Central memory CD8-positive, alpha-beta T cell (primary cell): Measurements from ENCODE around the gene PHF19.

ENCODE experiments used
- ATAC-seq: fragments of 150-1000 bp; cut with Tn5 transposase; replicated peaks from 2 replicates; pipeline ENCODE4 v1.10.0; 2022; ENCODE audit warnings: mild to moderate bottlenecking, moderate FRiP score, moderate number of reproducible peaks; ENCODE audit not compliant: poor library complexity, severe bottlenecking; ENCODE audit errors: extremely low read depth
- DNase-seq, 2 donors: peaks; one replicate each; pipeline ENCODE4 v3.0.0; 2021; ENCODE audit warnings: low spot score in 2 of 2
- H3K27ac Mint-ChIP-seq: one replicate; pipeline ENCODE4 v1.8.0; 2022; ENCODE audit warnings: low read depth, mild to moderate bottlenecking, moderate library complexity, mixed read lengths
- H3K27me3 Mint-ChIP-seq: one replicate; pipeline ENCODE4 v1.8.0; 2022; ENCODE audit warnings: mixed read lengths
- H3K36me3 Mint-ChIP-seq: one replicate; pipeline ENCODE4 v1.8.0; 2022; ENCODE audit warnings: mild to moderate bottlenecking, moderate library complexity, mixed read lengths; ENCODE audit not compliant: insufficient read depth
- H3K4me1 Mint-ChIP-seq: one replicate; pipeline ENCODE4 v1.8.0; 2022; ENCODE audit warnings: mixed read lengths
- H3K4me3 Mint-ChIP-seq: one replicate; pipeline ENCODE4 v1.8.0; 2022; ENCODE audit warnings: mild to moderate bottlenecking, moderate library complexity, mixed read lengths
- H3K9me3 Mint-ChIP-seq: one replicate; pipeline ENCODE4 v1.8.0; 2022; ENCODE audit warnings: mixed read lengths

PHF19 gene

DNA sequence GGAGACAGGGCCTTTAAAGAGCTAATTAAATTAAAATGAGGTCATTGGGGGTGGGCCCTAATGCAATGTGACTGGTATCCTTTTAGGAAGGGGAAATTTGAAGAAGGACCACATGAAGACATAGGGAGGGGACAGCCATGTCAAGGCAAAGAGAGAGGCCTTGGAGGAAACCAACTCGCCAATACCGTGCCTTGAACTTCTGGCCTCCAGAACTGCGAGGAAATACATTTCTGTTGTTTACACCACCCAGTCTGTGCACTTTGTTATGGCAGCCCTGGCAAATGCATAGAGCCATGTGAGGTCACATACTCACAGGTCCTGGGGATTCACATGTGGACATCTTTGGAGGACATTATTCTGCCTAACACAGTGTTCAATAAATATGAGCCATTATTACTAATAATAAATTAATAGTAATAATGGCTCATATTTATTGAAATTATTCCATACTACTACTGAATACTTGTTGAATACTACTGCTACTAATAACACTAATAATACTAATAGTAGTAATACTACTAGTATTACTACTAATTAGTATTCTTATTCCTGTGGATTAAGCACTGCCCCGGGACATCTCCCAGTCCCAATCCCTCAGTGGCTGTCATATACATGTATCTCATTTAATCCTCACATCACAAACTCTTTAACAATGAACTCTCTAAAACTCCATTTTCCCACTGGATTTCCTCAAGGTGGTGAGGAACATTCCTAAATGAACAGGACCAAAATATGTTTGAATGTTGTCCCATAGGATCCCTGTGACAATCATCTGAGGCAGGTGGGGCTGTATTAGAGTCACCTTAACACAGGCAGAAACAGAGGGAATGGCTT, 41.2 kb upstream of the PHF19 start:
- H3K4me1 Mint-ChIP-seq = peaks cover 76% of the 10 kb centered on the region
- ATAC-seq (no peak), DNase-seq (no peak)
- no peaks in the 10 kb centered on the region for H3K27me3 Mint-ChIP-seq
- peak overlapping the region; percentile 97 for H3K27ac Mint-ChIP-seq
- H3K4me3 Mint-ChIP-seq = peak overlapping the region; percentile 93
- H3K36me3 Mint-ChIP-seq = peaks cover 46% of the 10 kb centered on the region
- H3K9me3 Mint-ChIP-seq = no peaks in the 10 kb centered on the region

DNA sequence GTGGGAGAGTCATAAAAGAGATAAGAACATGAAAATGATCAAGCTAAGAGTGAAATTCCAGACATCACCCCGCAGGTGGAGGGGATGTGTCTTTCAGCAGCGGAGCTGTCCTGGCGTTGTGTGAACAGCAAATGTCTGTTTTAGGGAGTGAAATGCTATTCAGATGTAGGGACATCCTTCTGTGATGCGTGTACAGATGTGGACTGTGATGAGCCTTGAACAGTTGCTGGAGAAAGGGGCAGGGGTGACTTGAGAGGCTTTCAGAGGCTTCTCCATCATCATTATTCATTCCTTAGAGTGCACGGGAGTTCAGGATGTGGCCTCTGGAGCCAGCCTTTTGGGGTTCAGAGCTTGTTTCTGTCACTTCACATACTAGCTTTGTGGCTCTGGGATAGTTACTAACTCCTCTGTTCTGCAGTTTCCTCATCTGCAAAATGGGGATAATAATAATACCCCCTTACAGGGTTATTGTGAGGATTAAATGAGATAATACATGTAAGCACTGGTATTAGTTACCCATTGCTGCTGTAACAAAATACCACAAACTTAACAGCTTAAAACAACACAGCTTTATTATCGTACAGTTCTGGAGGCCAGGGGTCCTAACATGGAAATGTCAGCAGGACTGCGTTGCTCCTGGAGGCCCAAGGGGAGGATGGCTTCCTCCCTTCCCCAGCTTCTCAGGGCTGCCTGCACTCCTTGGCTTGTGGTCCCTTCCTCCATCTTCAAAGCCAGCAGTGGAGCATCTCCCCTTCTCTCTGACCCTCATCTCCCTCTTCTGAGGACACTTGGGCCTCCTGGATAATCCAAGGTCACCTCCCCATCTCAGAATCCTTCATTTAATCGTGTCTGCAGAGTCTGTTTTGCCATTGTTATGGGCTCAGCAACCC, 40.2 kb upstream of the PHF19 start:
- H3K9me3 Mint-ChIP-seq = no peaks in the 10 kb centered on the region
- DNase-seq (no peak), ATAC-seq (no peak)
- no peaks in the 10 kb centered on the region for H3K27me3 Mint-ChIP-seq
- H3K27ac Mint-ChIP-seq = peak overlapping the region; percentile 86
- H3K36me3 Mint-ChIP-seq = peaks cover 51% of the 10 kb centered on the region
- H3K4me3 Mint-ChIP-seq = peak overlapping the region; percentile 28
- peaks cover 77% of the 10 kb centered on the region for H3K4me1 Mint-ChIP-seq

DNA sequence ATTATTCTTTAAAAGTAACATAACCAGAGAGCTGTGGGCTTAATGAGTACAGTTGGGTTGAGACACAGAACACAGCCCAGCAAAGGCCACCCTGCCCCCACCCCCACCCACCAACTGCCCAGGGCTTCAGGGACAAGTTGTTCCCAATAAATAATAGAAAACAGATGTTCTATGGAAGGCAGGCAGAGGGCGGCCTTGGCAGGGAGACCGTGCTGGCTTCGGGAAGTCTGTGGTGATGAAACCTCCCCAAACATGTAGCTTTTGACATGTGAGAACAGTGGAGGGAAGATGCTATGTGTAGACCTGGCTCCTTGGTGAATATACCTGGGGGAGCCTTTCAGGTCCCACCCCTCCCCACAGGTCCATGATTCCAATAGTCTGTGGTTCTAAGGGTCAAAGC, 39.6 kb upstream of the PHF19 start:
- Mint-ChIP-seq H3K4me1 (peaks cover 74% of the 10 kb centered on the region), H3K4me3 (no peak overlapping the region)

DNA sequence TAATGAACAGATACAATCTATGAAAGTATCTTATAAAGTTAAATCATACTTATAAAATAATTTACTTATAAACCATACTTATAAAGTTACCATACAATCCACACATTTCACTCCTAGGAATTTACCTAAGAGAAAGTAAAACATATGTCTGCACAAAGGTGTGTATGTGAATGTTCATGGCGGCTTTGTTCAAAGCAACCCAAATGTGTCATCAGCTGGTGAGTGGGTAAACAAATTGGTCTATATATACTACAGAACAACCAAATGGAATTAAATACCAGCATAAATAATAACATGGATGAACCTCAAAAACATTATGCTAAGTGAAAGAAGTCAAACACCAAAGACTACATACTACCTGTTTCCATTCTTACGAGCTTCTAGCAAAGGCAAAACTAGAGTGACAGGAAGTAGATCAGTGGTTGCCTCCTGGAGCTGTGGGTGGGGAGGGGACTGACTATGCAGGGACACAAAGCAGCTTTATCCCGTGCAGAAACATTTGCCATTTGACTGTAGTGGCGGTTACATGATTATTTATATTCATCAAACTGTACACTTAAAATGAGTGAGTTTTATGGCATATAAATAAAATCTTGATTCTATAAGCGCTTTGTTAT, 39.0 kb upstream of the PHF19 start:
- Mint-ChIP-seq H3K27ac (peak overlapping the region; percentile 86), H3K9me3 (no peaks in the 10 kb centered on the region), H3K4me3 (peak overlapping the region; percentile 60), H3K27me3 (no peaks in the 10 kb centered on the region), H3K4me1 (peaks cover 73% of the 10 kb centered on the region), H3K36me3 (peaks cover 54% of the 10 kb centered on the region)
- ATAC-seq = peak; percentile 59
- DNase-seq = no peak

More for the DNA sequence above, 39.6 kb upstream of the PHF19 start:
- ATAC-seq = no peak
- DNase-seq = no peak
- Mint-ChIP-seq H3K9me3 (no peaks in the 10 kb centered on the region), H3K36me3 (peaks cover 53% of the 10 kb centered on the region), H3K27ac (peak overlapping the region; percentile 86), H3K27me3 (no peaks in the 10 kb centered on the region)

DNA sequence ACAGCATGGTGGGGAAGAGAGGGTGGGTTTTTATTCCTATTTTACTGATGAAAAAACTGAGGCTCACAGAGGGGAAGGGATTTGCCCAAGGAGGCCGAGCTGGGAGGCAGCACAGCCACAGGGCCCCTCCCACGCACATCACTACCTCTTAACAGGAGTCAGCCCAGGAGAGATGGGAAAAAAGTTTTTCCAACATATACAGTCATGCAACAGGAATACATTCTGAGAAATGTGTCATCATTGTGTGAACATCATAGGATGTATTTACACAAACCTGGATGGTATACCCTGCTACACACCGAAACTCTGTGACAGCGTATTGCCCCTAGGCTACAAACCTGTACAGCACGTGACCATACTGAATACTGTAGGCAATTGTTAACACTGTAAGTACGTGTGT, 38.0 kb upstream of the PHF19 start:
- ATAC-seq = no peak
- no peak overlapping the region for H3K27ac Mint-ChIP-seq

DNA sequence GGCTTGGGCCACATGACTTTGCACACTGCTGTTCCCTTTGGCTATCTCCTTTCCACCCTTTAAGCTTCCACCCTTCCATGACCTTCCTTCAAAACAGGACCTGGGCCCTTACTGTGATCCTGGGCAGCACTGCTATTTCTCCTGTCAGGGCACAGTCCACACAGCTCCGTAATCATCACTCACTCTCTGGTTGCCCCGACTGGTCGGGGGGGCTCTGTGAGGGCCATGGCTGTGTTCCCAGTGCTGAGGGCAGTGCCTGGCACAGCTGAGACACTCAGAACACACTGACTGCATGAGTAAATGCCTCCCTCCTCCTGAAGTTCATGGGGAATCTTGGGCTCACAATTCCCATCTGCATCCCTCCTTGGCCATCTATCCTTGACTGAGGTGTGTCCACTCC, 37.4 kb upstream of the PHF19 start:
- no peaks in the 10 kb centered on the region for H3K9me3 Mint-ChIP-seq
- H3K4me3 Mint-ChIP-seq = no peak overlapping the region
- ATAC-seq (no peak), DNase-seq (no peak)
- H3K27me3 Mint-ChIP-seq = no peaks in the 10 kb centered on the region
- no peak overlapping the region for H3K27ac Mint-ChIP-seq
- H3K36me3 Mint-ChIP-seq = peaks cover 59% of the 10 kb centered on the region
- H3K4me1 Mint-ChIP-seq = peaks cover 71% of the 10 kb centered on the region

More for the DNA sequence above, 38.0 kb upstream of the PHF19 start:
- no peak for DNase-seq
- H3K4me1 Mint-ChIP-seq = peaks cover 73% of the 10 kb centered on the region
- H3K9me3 Mint-ChIP-seq = no peaks in the 10 kb centered on the region
- no peaks in the 10 kb centered on the region for H3K27me3 Mint-ChIP-seq
- no peak overlapping the region for H3K4me3 Mint-ChIP-seq
- H3K36me3 Mint-ChIP-seq = peaks cover 59% of the 10 kb centered on the region

DNA sequence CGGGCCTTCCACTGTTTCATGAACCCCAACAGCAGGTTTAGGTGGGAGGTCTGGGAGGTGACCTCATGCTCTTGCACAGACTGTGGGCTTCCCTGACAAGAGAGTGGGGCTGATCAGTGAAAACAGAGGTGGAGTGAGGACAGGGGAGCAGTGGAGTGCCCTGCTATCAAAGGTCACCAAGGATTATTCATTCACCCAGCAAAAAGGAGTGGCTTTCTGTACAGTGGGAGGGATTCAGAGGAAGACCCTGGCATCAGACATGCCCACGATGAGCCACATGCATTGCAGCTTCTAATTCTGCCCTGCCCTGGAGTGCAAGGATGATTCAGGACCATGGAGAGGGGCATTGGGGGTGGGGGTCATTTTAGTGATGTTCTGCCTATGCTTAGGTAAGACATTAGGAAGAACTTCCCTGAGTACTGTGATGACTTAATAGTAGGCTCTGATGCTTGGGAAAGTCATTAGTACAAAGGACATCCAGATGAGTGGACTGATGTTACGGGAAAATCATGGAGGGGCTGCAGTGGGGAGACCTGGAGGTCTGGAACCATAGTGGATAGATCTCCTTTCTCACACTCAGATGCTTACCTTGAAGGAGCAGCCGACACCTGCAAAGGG, 36.8 kb upstream of the PHF19 start:
- ATAC-seq (no peak), DNase-seq (no peak)
- peaks cover 69% of the 10 kb centered on the region for H3K4me1 Mint-ChIP-seq
- H3K27ac Mint-ChIP-seq = peak overlapping the region; percentile 35
- H3K36me3 Mint-ChIP-seq = peaks cover 60% of the 10 kb centered on the region
- no peaks in the 10 kb centered on the region for H3K9me3 Mint-ChIP-seq
- no peaks in the 10 kb centered on the region for H3K27me3 Mint-ChIP-seq
- H3K4me3 Mint-ChIP-seq = no peak overlapping the region

DNA sequence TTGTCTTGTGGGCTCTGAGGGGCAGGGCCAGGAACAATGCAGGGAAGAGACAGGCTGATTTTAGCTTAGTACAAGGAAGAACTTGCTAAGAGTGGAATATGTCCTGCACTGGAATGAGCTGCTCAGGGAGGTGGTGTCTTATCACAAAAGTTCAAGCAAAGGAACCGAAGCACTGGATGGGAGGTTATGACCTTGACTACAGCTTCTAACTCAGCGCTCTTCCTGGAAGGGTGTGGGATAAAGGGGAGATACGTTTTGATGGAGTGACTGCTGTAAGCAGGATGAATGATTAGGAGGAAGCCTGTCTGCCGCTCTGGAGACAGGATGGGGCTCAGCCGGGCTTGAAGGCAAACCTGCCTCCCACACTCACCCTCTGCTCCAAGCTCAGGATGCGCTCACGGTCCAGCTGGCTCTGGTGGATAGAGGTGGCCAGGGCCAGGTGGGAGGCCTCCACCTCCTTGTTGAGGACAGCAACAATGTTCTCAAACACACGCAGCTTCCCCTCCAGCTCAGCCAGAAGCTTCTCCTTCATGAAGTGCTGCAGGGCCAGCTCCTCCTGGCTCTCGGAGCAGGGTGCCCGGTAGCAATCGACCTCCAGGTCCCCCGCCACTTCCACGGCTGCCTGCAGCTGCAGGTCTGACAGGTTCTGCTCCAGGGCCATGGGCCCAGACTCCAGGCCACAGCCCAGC, 36.1 kb upstream of the PHF19 start:
- no peak for ATAC-seq
- Mint-ChIP-seq H3K27me3 (no peaks in the 10 kb centered on the region), H3K4me3 (peak overlapping the region; percentile 43), H3K9me3 (no peaks in the 10 kb centered on the region), H3K36me3 (peaks cover 59% of the 10 kb centered on the region), H3K27ac (peak overlapping the region; percentile 67), H3K4me1 (peaks cover 65% of the 10 kb centered on the region)
- DNase-seq = no peak

DNA sequence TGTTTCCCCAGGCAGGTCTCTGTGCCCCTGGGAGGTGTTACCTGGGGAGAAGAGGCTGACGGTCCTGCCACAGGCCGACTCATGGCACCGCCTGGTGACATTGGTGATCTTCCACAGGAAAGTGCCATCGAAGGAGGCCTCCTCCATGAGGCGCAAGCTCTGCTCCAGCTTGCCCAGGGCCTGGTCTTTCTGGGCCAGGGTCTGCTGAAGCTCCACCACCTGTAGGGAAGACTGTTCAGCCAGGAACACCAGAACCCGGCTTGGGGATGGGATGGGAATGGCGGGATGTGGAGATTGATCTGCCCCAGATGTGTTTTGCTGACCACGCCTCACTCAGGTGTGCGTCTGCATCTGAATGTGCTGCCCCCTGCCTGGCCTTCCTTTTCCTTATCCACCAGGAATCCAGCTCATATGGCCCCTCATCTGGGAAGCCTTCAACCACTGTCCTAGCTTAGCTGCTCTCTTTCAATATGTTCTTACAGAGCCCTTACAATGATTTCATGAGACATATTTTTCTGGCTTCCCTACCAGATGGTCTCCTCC, 34.4 kb upstream of the PHF19 start:
- H3K9me3 Mint-ChIP-seq = no peaks in the 10 kb centered on the region
- peaks cover 67% of the 10 kb centered on the region for H3K4me1 Mint-ChIP-seq
- H3K36me3 Mint-ChIP-seq = peaks cover 62% of the 10 kb centered on the region
- no peaks in the 10 kb centered on the region for H3K27me3 Mint-ChIP-seq
- peak overlapping the region; percentile 65 for H3K27ac Mint-ChIP-seq
- H3K4me3 Mint-ChIP-seq = peak overlapping the region; percentile 20
- ATAC-seq (no peak), DNase-seq (no peak)

DNA sequence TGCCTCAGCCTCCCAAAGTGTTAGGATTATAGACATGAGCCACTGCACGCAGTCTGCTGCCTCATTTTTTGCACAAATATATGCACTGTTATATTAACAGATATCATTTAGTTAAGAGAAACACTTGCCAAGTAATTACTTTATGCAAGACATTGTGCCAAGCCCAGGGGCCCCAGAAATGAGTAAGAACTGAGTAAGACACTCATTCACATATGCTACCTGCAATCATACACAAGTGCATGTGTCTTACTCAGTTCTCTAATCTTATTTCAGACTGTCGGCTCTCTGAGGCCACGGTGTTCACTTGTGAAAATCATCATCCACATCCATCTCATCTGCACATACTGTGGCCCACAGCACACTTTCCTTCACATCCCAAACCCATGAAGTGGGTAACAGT, 33.7 kb upstream of the PHF19 start:
- H3K27ac Mint-ChIP-seq = peak overlapping the region; percentile 65
- H3K36me3 Mint-ChIP-seq = peaks cover 62% of the 10 kb centered on the region

DNA sequence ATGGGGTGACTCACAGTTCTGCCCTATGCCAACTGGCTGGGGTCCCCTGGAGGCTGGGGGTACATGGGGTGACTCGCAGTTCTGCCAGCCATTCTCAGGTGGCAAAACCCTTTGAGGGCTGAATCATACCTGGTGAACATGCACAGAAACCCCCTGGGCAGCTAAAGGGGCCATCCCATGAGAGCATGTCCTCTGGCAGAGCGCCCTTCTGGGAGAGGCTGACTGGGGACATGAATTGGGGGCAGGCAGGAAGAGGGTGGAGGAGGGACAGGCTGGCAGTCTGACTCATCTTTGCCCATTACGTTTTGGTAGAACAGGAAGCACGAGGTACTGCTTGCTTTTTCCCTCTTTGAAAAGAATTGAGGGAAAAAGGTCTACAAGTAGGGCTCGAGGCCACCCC, 32.9 kb upstream of the PHF19 start:
- H3K9me3 Mint-ChIP-seq = no peaks in the 10 kb centered on the region
- DNase-seq (no peak), ATAC-seq (no peak)
- H3K4me3 Mint-ChIP-seq = no peak overlapping the region
- no peaks in the 10 kb centered on the region for H3K27me3 Mint-ChIP-seq
- peaks cover 72% of the 10 kb centered on the region for H3K4me1 Mint-ChIP-seq
- peak overlapping the region; percentile 65 for H3K27ac Mint-ChIP-seq
- peaks cover 63% of the 10 kb centered on the region for H3K36me3 Mint-ChIP-seq

More for the DNA sequence above, 33.7 kb upstream of the PHF19 start:
- no peak for ATAC-seq
- H3K4me3 Mint-ChIP-seq = no peak overlapping the region
- H3K27me3 Mint-ChIP-seq = no peaks in the 10 kb centered on the region
- no peaks in the 10 kb centered on the region for H3K9me3 Mint-ChIP-seq
- H3K4me1 Mint-ChIP-seq = peaks cover 67% of the 10 kb centered on the region
- DNase-seq = no peak
